DMS153 treated with DMSO at 0.1 percent for 48 hours (cell line): ENCODE results near the gene OLFM1.

Experiments
- DNase-seq: peaks from one replicate; lab custom pipeline; 2025; ENCODE audit not compliant: unreplicated experiment; lab: John Stamatoyannopoulos, UW

OLFM1 gene

GRCh38 chr9:135130207-135130976 is 42.9 kb downstream of the OLFM1 start:
- DNase-seq = no peak

GRCh38 chr9:135131488-135131887 is 44.0 kb downstream of the OLFM1 start:
- DNase-seq = no peak

DNA sequence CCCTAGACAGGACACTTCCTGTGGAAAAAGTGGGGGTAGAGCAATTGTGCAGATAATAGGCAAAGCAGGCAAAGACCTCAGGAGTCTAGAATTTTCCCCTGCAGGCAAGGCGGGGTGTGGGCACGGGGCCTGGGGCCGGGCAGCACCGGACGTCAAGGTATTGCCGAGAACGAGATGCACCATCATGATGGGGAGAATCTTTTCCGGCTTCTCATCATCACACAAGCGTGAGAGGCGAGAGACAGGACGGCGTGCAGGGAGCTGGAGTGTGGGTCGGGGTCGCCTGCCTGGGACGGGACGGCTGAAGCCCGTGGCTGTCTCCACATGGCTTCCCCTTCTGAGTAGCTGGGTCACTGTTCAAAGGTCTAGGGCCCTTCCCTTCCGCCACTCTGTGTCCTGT is 44.5 kb downstream of the OLFM1 start:
- DNase-seq = no peak

DNA sequence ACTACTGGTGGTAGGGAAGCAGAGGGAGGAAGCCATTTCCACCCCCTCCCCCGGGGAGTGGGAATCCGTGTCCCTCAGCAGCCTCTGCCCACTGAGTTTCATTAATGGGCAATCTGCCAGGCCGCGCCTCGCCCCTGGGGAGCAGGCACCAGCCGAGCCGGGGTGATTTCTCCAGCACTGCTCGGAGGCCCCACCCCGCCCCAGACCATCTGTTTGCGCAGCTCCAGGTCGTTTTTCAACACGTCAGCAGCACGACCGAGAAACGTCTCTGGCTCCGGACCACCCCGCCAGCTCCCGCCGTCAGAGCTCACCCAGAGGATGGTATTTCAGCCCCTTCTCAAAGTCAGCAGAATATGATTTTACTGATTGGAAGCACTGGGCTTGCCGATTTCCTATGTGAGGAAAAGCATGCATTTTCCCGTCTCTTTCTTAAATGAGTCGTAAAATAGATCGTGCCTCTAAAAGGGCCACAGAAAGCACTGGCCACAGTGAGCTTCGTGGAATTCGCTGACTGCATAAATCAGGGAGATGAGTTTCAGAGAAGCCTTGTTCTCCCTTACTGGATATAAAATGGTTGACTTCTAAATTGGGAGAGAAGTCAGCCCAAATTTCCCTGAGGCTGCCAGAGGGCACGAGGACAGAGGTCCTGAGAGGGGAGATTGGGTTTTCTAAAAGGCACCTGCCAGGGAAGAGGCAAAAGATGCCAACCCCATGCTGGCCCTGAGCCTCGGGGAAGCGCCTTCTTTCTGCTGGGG is 47.0 kb downstream of the OLFM1 start:
- peak; percentile 25 for DNase-seq

GRCh38 chr9:135135171-135135928 is 47.9 kb downstream of the OLFM1 start:
- no peak for DNase-seq

GRCh38 chr9:135135929-135136315 is 48.5 kb downstream of the OLFM1 start:
- DNase-seq = no peak

DNA sequence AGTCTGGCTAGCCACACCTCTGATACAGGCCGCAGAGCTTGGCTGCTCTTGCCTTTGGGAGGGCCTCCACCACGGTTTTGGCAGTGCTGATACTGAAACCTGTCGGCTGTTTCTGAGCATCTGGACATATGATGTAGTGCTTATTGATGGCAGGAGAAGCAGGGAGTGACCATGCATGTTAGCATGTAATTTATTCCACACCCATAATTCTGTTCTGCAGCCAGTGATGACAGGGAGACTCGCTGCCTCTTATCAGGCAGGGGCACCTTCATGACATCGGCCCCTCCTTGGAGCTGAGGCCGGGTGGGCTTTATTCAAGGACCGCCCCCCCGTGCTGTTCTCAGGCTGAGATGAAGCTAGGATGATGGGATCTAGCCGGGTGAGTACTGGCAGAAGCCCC is 49.0 kb downstream of the OLFM1 start:
- DNase-seq = no peak

GRCh38 chr9:135136991-135137832 is 49.7 kb downstream of the OLFM1 start:
- DNase-seq = no peak

DNA sequence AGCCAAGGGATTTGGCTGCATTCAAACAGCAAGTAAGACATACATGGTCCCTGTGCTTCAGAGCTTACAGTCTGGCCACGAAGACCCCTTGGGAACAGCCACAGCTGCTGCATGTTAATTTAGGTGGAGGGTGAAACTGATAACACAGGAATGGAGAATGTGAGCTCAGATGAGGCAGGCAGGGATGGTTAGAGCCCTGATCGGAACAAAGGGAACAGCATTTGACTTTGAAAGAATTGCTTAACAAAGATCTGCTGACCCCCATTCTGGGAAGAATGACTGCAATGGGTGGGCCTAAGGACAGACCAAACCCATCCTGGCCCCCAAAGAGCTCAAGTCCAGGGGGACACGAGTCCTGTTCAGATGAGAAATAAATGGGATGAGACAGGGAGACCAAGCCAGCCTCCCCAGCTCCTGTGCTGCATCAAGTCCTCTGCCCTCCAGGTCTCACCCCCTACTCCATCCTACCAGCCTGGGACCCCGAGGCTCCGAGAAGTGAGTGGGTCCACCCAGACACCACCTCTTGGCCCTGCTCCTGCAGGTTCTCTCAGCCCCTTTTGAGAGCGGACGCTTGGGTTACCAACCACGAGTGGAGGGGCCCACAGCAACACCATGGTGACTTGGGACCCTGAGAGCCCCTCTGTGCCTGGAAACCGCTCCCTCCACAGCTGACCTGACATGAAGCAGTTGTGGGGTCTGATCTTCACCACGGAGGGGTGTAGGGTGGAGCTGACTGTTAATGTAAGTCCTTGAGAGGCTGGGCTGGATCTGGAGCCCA is 50.8 kb downstream of the OLFM1 start:
- DNase-seq = no peak

- DNase-seq = no peak
Measured at GRCh38 chr9:135139366-135139959, 52.0 kb downstream of the OLFM1 start.

DNA sequence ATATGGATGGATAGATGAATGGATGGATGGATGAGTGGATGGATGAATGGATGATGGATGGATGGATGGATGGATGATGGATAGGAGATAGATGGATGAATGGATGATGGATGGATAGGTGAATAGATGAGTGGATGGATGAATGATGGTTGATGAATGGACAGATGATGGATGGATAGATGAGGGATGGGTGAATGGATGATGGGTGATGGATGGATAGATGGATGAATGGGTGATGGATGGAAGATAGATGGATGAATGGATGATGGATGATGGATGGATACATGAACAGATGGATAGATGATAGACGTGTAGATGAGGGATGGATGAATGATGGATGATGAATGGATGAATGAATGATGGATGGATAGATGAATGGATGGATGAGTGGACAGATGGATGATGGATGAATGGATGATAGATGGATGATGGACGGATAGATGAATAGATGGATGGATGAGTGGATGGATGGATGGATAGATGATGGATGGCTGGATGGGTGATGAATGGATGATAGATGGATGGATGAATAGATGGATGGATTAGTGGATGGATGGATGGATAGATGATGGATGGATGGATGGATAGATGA is 53.8 kb downstream of the OLFM1 start:
- no peak for DNase-seq

DNA sequence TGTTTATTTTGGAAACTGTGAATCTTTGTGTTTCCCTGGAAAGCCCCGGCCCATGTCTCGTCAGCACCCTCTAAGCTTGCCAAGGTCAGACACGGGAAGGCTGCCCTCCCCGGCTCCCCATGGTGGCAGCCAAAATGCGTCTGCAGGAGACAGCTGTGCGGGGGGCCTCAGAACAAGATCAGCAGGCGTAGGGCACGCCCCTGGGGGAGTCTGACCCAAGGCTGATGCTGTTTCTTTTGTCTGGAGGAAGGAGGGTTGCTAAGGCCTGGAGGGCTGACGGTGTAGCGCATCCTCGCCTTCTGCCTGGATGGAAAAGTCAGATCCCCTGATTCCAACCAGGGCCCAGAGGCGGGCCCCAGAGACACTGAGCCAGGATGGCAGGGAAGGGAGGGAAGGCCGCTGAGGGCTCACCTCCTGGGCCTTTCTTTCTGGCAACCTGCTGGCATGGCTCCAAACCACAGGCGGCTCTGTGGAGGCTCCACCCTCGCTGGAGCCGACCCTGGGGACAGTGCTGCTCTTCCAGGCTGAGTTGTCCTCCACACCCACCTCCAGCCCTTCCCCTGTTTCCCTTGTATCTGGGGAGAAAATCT is 57.2 kb downstream of the OLFM1 start:
- peak; percentile 12 for DNase-seq

GRCh38 chr9:135145312-135145711 is 57.8 kb downstream of the OLFM1 start:
- no peak for DNase-seq

DNA sequence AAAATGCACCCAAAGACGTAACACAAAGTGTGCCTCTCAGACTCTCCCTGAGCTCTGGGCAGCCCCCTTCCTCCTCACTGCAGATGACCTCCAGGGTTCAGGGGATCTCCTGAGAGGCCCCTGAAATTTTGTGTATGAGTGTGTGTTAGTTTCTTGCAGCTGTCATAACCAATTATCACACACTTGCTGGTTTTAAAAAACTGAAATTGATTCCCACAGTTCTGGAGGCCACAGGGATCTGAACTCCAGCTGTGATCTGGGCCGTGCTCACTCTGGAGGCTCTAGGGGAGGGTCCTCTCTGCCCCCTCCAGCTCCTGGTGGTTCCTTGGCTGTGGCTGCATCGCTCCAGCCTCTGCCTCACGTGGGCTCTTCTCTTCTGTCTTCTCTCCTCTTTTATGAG is 58.8 kb downstream of the OLFM1 start:
- DNase-seq = no peak

- DNase-seq = peak; percentile 22
Measured at GRCh38 chr9:135146766-135147473, 59.5 kb downstream of the OLFM1 start.

GRCh38 chr9:135147474-135147805 is 60.0 kb downstream of the OLFM1 start:
- no peak for DNase-seq

- no peak for DNase-seq
Measured at GRCh38 chr9:135147938-135148337, 60.5 kb downstream of the OLFM1 start.

DNA sequence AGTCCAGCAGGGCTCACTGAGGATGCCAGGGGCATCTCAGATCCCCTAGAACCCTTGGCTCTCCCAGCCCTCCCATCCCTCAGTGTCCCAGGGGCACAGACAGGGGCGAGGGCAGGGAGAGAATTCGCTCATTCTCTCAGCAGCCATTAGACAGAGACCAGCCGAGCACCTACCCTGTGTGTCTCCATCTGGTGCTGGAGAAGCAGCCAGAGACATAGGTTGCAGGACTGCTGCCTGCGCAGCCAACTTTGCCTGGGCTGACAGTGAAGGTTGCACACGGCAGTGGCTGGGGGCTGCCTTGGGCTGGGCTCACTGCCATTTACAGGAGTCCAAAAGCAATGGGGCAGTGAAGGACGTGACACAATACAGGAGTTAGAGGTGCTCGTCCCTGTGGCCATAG is 60.9 kb downstream of the OLFM1 start:
- no peak for DNase-seq
